H9 (cell line): ENCODE data around the gene SPINT2. TPM values are rescaled to one million over a fixed set of nuclear protein-coding genes. Genes with fewer than 3 reads are reported as not detected.

Source experiments
- DNase-seq: peaks from one replicate; pipeline ENCODE4 v3.0.0-alpha.2; 2017
- H2AFZ ChIP-seq: one replicate; pipeline ENCODE4 v1.6.1; 2013; ENCODE audit warnings: mild to moderate bottlenecking, low read length, control low read depth, moderate library complexity
- H2AK5ac ChIP-seq: 2 replicates; pipeline ENCODE4 v1.6.1; 2013; ENCODE audit warnings: low read length, control low read depth, mixed read lengths; ENCODE audit not compliant: insufficient read length
- H2BK120ac ChIP-seq: one replicate; pipeline ENCODE4 v1.6.1; 2013; ENCODE audit warnings: low read depth, mild to moderate bottlenecking, low read length, control low read depth, inconsistent platforms; ENCODE audit not compliant: poor library complexity, severe bottlenecking
- H2BK12ac ChIP-seq: 2 replicates; pipeline ENCODE4 v1.6.1; 2013; ENCODE audit warnings: low read length, control low read depth, mixed read lengths, low read depth; ENCODE audit not compliant: insufficient read length
- H2BK15ac ChIP-seq: 2 replicates; pipeline ENCODE4 v1.6.1; 2013; ENCODE audit warnings: low read depth, low read length, control low read depth
- H2BK20ac ChIP-seq: one replicate; pipeline ENCODE4 v1.6.1; 2013; ENCODE audit warnings: low read depth, mild to moderate bottlenecking, low read length, control low read depth, inconsistent platforms; ENCODE audit not compliant: poor library complexity, severe bottlenecking
- H2BK5ac ChIP-seq: 2 replicates; pipeline ENCODE4 v1.6.1; 2013; ENCODE audit warnings: low read length, control low read depth, mixed read lengths; ENCODE audit not compliant: insufficient read length
- H3K14ac ChIP-seq: 2 replicates; pipeline ENCODE4 v1.6.1; 2013; ENCODE audit warnings: low read length, control low read depth; ENCODE audit not compliant: insufficient read depth
- H3K18ac ChIP-seq: 2 replicates; pipeline ENCODE4 v1.6.1; 2013; ENCODE audit warnings: low read depth, mild to moderate bottlenecking, mixed read lengths, low read length, control low read depth; ENCODE audit not compliant: insufficient read length
- H3K23ac ChIP-seq: 2 replicates; pipeline ENCODE4 v1.6.1; 2013; ENCODE audit warnings: low read length, control low read depth, mixed read lengths, low read depth; ENCODE audit not compliant: insufficient read length
- H3K23me2 ChIP-seq: 2 replicates; pipeline ENCODE4 v1.6.1; 2013; ENCODE audit warnings: low read depth, mild to moderate bottlenecking, mixed read lengths, low read length, control low read depth; ENCODE audit not compliant: insufficient read length, poor library complexity, severe bottlenecking
- H3K27ac ChIP-seq: 2 replicates; pipeline ENCODE4 v1.5.1; 2013; ENCODE audit warnings: low read length, control low read depth, mixed read lengths, low read depth; ENCODE audit not compliant: insufficient read length
- H3K27me3 ChIP-seq: 2 replicates; pipeline ENCODE4 v1.6.1; 2013; ENCODE audit warnings: low read length, control low read depth, inconsistent platforms; ENCODE audit not compliant: insufficient read depth
- H3K4ac ChIP-seq: 2 replicates; pipeline ENCODE4 v1.6.1; 2013; ENCODE audit warnings: low read depth, mild to moderate bottlenecking, control low read depth, inconsistent platforms, low read length, moderate library complexity
- H3K4me1 ChIP-seq: 2 replicates; pipeline ENCODE4 v1.6.1; 2013; ENCODE audit warnings: low read length, control low read depth, inconsistent platforms; ENCODE audit not compliant: insufficient read depth
- H3K4me2 ChIP-seq: 2 replicates; pipeline ENCODE4 v1.6.1; 2013; ENCODE audit warnings: low read length, control low read depth, mixed read lengths; ENCODE audit not compliant: insufficient read length, insufficient read depth
- H3K56ac ChIP-seq: 2 replicates; pipeline ENCODE4 v1.6.1; 2013; ENCODE audit warnings: low read depth, mild to moderate bottlenecking, mixed read lengths, low read length, control low read depth; ENCODE audit not compliant: insufficient read length
- H3K79me1 ChIP-seq: 2 replicates; pipeline ENCODE4 v1.6.1; 2013; ENCODE audit warnings: low read depth, mild to moderate bottlenecking, moderate library complexity, low read length, control low read depth, inconsistent platforms; ENCODE audit not compliant: insufficient read depth, poor library complexity, severe bottlenecking
- H3K79me2 ChIP-seq: 2 replicates; pipeline ENCODE4 v1.6.1; 2013; ENCODE audit warnings: low read length, control low read depth, inconsistent platforms; ENCODE audit not compliant: insufficient read depth
- H3K9ac ChIP-seq: 2 replicates; pipeline ENCODE4 v1.6.1; 2013; ENCODE audit warnings: low read length, control low read depth, mixed read lengths; ENCODE audit not compliant: insufficient read length; ENCODE audit errors: extremely low read depth
- H3K9me3 ChIP-seq: one replicate; pipeline ENCODE4 v1.6.1; 2013; ENCODE audit warnings: low read depth, low read length, inconsistent platforms; ENCODE audit not compliant: control insufficient read depth
- H3T11ph ChIP-seq: one replicate; pipeline ENCODE4 v1.6.1; 2013; ENCODE audit warnings: mild to moderate bottlenecking, low read length, control low read depth, inconsistent platforms
- H4K20me1 ChIP-seq: one replicate; pipeline ENCODE4 v1.6.1; 2013; ENCODE audit not compliant: control insufficient read depth, insufficient read length, insufficient read depth
- H4K5ac ChIP-seq: 2 replicates; pipeline ENCODE4 v1.6.1; 2013; ENCODE audit warnings: low read depth, mild to moderate bottlenecking, mixed read lengths, low read length, control low read depth; ENCODE audit not compliant: insufficient read length
- H4K8ac ChIP-seq: replicated peaks from 2 replicates; pipeline ENCODE4 v1.6.1; 2013; ENCODE audit warnings: low read length, control low read depth, mixed read lengths, low read depth; ENCODE audit not compliant: insufficient read length
- H4K91ac ChIP-seq: 2 replicates; pipeline ENCODE4 v1.6.1; 2013; ENCODE audit warnings: low read depth, mild to moderate bottlenecking, moderate library complexity, mixed read lengths, low read length, control low read depth; ENCODE audit not compliant: insufficient read length
- H3K27ac Mint-ChIP-seq, 3 experiments: 2 replicates in 2 of 3; 3 replicates in 1 of 3; pipeline ENCODE4 v1.8.0; 2020 to 2021; ENCODE audit warnings: mixed read lengths in 3 of 3, mild to moderate bottlenecking in 1 of 3, moderate library complexity in 1 of 3
- H3K27me3 Mint-ChIP-seq: 2 replicates; pipeline ENCODE4 v1.8.0; 2021; ENCODE audit warnings: low read depth, mild to moderate bottlenecking, moderate library complexity, mixed read lengths
- H3K36me3 Mint-ChIP-seq, 3 experiments: 2 replicates in 2 of 3; 3 replicates in 1 of 3; pipeline ENCODE4 v1.8.0; 2020 to 2021; ENCODE audit warnings: low read depth in 3 of 3, mixed read lengths in 3 of 3; ENCODE audit not compliant: insufficient read depth in 1 of 3
- H3K4me1 Mint-ChIP-seq, 2 experiments: 2 replicates each; pipeline ENCODE4 v1.8.0; 2020; ENCODE audit warnings: mixed read lengths in 2 of 2
- H3K4me3 Mint-ChIP-seq, 2 experiments: 2 replicates in 1 of 2; 3 replicates in 1 of 2; pipeline ENCODE4 v1.8.0; 2020 to 2021; ENCODE audit warnings: mild to moderate bottlenecking in 2 of 2, mixed read lengths in 2 of 2, moderate library complexity in 1 of 2
- H3K9me3 Mint-ChIP-seq, 2 experiments: 2 replicates in 1 of 2; 3 replicates in 1 of 2; pipeline ENCODE4 v1.8.0; 2020; ENCODE audit warnings: mild to moderate bottlenecking in 2 of 2, mixed read lengths in 2 of 2, moderate library complexity in 1 of 2
- WGBS: extraction: QIAGEN DNeasy Blood & Tissue Kit; methylation state at CpG from one replicate; pipeline ENCODE4 v1.1.7; 2013; ENCODE audit warnings: missing lambda C conversion rate, low lambda C conversion rate, mixed read lengths; ENCODE audit not compliant: insufficient read length; ENCODE audit errors: extremely low coverage; 5-methylcytosine and 5-hydroxymethylcytosine counted together
- total RNA-seq: library from RNA; stranded (reverse); gene quantifications from 2 replicates; pipeline ENCODE4 v1.2.1, GENCODE V29; 2021
- TF ChIP-seq, protein P1 (sequence below): fragments of 200-600 bp; sonication (generic); conservative IDR thresholded peaks from 3 replicates; pipeline ENCODE4 v1.8.0; 2021; ENCODE audit warnings: antibody characterized with exemption, mild to moderate bottlenecking

The SPINT2 gene
- total RNA-seq, 1 experiment from 2014 or later, result 283 TPM

DNA sequence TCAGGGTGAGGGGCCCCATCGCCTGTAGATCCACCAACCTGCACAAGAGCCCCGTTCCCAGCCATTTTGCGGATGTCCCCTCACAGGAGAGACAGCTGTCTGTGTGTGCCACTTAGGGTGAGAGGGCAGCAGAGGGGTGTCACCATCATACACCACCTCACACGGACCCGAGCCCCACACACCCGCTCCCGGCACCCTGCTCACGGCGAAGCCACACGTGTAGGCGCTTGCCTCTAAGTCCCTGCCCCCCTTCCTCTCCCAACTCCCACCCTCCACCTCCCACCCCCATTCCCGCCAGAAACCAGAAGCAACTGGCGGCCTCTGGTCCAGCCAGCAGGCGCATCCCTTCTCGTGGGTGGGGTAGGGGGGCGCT lies 36.4 kb upstream of the SPINT2 start:
- DNase-seq, result no peak

More for the DNA sequence above, 36.4 kb upstream of the SPINT2 start:
- no peak overlapping the region; the same call in 1 of the 2 replicates for H3K14ac ChIP-seq
- Mint-ChIP-seq H3K27ac (peak overlapping the region in 1 of 3 experiments; percentile 94; a peak in 2 of 7 replicates), H3K4me1 (peaks cover 23 to 37% of the 10 kb centered on the region in 2 experiments), H3K27me3 (peaks cover 51% of the 10 kb centered on the region), H3K36me3 (no peaks in the 10 kb centered on the region; a peak in 1 of 7 replicates), H3K4me3 (peak overlapping the region; percentile 56 to 78), H3K9me3 (no peaks in the 10 kb centered on the region; a peak in 1 of 5 replicates)
- H4K5ac ChIP-seq, result no peak overlapping the region
- H2BK12ac ChIP-seq, result no peak overlapping the region
- peaks cover 2% of the 10 kb centered on the region for H4K20me1 ChIP-seq
- no peaks in the 10 kb centered on the region for H3K79me2 ChIP-seq
- TF ChIP-seq, protein P1, sequence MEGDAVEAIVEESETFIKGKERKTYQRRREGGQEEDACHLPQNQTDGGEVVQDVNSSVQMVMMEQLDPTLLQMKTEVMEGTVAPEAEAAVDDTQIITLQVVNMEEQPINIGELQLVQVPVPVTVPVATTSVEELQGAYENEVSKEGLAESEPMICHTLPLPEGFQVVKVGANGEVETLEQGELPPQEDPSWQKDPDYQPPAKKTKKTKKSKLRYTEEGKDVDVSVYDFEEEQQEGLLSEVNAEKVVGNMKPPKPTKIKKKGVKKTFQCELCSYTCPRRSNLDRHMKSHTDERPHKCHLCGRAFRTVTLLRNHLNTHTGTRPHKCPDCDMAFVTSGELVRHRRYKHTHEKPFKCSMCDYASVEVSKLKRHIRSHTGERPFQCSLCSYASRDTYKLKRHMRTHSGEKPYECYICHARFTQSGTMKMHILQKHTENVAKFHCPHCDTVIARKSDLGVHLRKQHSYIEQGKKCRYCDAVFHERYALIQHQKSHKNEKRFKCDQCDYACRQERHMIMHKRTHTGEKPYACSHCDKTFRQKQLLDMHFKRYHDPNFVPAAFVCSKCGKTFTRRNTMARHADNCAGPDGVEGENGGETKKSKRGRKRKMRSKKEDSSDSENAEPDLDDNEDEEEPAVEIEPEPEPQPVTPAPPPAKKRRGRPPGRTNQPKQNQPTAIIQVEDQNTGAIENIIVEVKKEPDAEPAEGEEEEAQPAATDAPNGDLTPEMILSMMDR, result no peak
- no peak overlapping the region for H3K23ac ChIP-seq
- H2AK5ac ChIP-seq, result no peak overlapping the region
- H3K4me1 ChIP-seq, result 0 out of 2 replicates have a peak, but pooled peaks cover 2% of the 10 kb centered on the region
- H3K27ac ChIP-seq, result no peak overlapping the region
- peaks cover 9% of the 10 kb centered on the region for H3K23me2 ChIP-seq
- no peak overlapping the region for H4K91ac ChIP-seq
- H3K56ac ChIP-seq, result no peak overlapping the region
- no peak overlapping the region for H3T11ph ChIP-seq
- no peak overlapping the region for H2AFZ ChIP-seq
- no peak overlapping the region for H4K8ac ChIP-seq
- H2BK5ac ChIP-seq, result no peak overlapping the region
- H3K27me3 ChIP-seq, result no peaks in the 10 kb centered on the region; the same call in 1 of the 2 replicates
- peak overlapping the region; percentile 52 for H3K18ac ChIP-seq
- H3K4me2 ChIP-seq, result peak overlapping the region; percentile 57
- H3K9me3 ChIP-seq, result no peaks in the 10 kb centered on the region
- no peak overlapping the region for H2BK120ac ChIP-seq
- H3K79me1 ChIP-seq, result no peaks in the 10 kb centered on the region
- no peak overlapping the region for H3K9ac ChIP-seq
- H3K4ac ChIP-seq, result no peak overlapping the region
- no peak overlapping the region for H2BK15ac ChIP-seq
- H2BK20ac ChIP-seq, result no peak overlapping the region
- WGBS, result no CpG with 5 or more reads among the region's 16 CpGs
